Liver (tissue), 3 donors: ENCODE data around the gene SLC24A3.

Source experiments
- EGR1 ChIP-seq, 2 donors: IDR thresholded peaks; 2 replicates each; pipeline ENCODE4 v1.6.1; 2016 to 2018; ENCODE audit warnings: antibody characterized with exemption in 2 of 2, low read depth in 2 of 2
- FOXA2 ChIP-seq: IDR thresholded peaks from 2 replicates; pipeline ENCODE4 v1.6.1; 2016; ENCODE audit warnings: antibody characterized with exemption
- GABPA ChIP-seq, 2 donors: IDR thresholded peaks in 1 of 2; conservative IDR thresholded peaks in 1 of 2; 2 replicates each; pipeline ENCODE4 v1.6.1; 2016; ENCODE audit warnings: antibody characterized with exemption in 2 of 2, mild to moderate bottlenecking in 1 of 2, moderate library complexity in 1 of 2
- JUND ChIP-seq, 2 donors: IDR thresholded peaks; 2 replicates each; pipeline ENCODE4 v1.6.1; 2016; ENCODE audit warnings: antibody characterized with exemption in 2 of 2
- NR2F2 ChIP-seq: IDR thresholded peaks from 2 replicates; pipeline ENCODE4 v1.6.1; 2016; ENCODE audit warnings: antibody characterized with exemption
- RAD21 ChIP-seq, 2 donors: IDR thresholded peaks; 2 replicates each; pipeline ENCODE4 v1.6.1; 2016; ENCODE audit warnings: antibody characterized with exemption in 2 of 2, mild to moderate bottlenecking in 2 of 2
- RXRA ChIP-seq, 2 donors: IDR thresholded peaks; 2 replicates each; pipeline ENCODE4 v1.6.1; 2017 to 2018; ENCODE audit warnings: antibody characterized with exemption in 2 of 2, mild to moderate bottlenecking in 1 of 2
- SP1 ChIP-seq: IDR thresholded peaks from 2 replicates; pipeline ENCODE4 v1.6.1; 2018; ENCODE audit warnings: antibody characterized with exemption, mild to moderate bottlenecking
- TAF1 ChIP-seq: conservative IDR thresholded peaks from 2 replicates; pipeline ENCODE4 v1.6.1; 2016; ENCODE audit warnings: antibody characterized with exemption, mild to moderate bottlenecking
- TF ChIP-seq, protein P1 (sequence below): fragments of 150-350 bp; IDR thresholded peaks from 2 replicates; pipeline ENCODE4 v1.5.1; 2017; ENCODE audit warnings: improper control_type of control experiment, low read depth, low read length; ENCODE audit not compliant: missing input control
- TF ChIP-seq, protein P2 (sequence below): IDR thresholded peaks from 2 replicates; pipeline ENCODE4 v1.6.1; 2016; ENCODE audit warnings: antibody characterized with exemption
- donor health status: healthy.
- donor health status: healthy.

DNA sequence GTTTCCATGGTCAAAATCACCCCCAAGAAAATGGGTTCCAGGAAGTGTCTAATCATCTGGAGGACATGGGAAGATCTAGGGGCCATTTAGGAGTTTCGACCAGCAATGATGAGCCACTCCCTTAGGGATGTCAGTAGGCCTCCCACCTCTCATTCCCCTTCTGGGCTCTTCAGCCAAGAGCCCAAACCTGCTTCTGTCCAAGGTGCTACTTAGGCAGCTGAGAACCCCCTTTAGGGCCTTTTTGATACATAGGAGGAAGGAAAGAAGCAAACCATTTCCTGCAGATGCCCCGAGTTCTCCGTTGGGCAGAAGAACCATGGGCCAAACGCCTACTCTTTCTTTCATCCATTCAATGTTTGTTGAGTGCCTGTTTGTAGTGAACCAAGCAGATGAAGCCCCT, 404.2 kb downstream of the SLC24A3 start:
- TF ChIP-seq RAD21 (IDR thresholded peaks at IDR 0.05) (no peak), EGR1 (IDR thresholded peaks at IDR 0.05; ENCODE audit: low read depth in 2 of 2) (no peak), SP1 (no peak), JUND (IDR thresholded peaks at IDR 0.05) (no peak), NR2F2 (no peak), FOXA2 (no peak), GABPA (IDR thresholded peaks at IDR 0.05 in 1 of 2, conservative IDR thresholded peaks at IDR 0.05 in 1 of 2) (no peak), TAF1 (no peak), RXRA (IDR thresholded peaks at IDR 0.05) (no peak)
- TF ChIP-seq, protein P1, sequence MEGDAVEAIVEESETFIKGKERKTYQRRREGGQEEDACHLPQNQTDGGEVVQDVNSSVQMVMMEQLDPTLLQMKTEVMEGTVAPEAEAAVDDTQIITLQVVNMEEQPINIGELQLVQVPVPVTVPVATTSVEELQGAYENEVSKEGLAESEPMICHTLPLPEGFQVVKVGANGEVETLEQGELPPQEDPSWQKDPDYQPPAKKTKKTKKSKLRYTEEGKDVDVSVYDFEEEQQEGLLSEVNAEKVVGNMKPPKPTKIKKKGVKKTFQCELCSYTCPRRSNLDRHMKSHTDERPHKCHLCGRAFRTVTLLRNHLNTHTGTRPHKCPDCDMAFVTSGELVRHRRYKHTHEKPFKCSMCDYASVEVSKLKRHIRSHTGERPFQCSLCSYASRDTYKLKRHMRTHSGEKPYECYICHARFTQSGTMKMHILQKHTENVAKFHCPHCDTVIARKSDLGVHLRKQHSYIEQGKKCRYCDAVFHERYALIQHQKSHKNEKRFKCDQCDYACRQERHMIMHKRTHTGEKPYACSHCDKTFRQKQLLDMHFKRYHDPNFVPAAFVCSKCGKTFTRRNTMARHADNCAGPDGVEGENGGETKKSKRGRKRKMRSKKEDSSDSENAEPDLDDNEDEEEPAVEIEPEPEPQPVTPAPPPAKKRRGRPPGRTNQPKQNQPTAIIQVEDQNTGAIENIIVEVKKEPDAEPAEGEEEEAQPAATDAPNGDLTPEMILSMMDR = no peak
- TF ChIP-seq, protein P2, sequence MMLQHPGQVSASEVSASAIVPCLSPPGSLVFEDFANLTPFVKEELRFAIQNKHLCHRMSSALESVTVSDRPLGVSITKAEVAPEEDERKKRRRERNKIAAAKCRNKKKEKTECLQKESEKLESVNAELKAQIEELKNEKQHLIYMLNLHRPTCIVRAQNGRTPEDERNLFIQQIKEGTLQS = no peak
